ENCODE measurements around the gene ELFN2.
"Not testable (repeated sequence)": the region's sequence is repeated elsewhere in the genome, so short reads cannot be mapped to it uniquely, and the experiment has no call there.

ELFN2 gene

DNA sequence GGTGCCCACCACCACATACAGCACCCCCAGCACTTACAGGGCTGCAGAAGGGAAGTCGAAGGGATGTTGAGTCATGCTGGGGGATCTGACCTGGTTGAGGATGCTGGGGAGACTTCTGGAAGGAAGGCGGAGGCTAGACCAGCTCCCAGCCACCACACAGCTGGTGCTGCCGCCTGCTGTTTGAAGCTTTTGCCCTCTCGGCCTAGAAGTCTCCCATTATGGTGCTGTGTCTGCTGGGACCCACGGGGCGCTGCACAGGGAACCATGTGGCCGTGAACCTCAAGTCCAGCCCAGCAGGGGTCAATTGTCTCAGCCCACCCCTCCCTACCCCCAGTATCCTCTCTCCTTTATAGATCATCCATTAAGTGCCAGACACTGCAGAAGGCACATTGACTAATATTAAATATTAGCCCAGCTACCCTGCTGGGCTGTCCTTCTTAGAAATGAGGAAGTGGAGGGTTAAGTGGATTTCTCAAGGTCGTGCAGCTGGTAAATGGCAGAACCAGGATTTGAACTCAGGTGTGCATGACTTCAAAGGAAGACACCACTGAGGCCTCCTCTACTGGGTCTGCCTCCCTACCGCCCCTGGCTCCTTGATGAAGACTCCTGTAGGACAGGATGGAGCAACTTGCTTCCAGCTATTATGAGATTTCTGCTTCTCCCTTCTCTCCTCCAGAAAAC lies 95.3 kb downstream of the ELFN2 start:
- no peak for DNase-seq

DNA sequence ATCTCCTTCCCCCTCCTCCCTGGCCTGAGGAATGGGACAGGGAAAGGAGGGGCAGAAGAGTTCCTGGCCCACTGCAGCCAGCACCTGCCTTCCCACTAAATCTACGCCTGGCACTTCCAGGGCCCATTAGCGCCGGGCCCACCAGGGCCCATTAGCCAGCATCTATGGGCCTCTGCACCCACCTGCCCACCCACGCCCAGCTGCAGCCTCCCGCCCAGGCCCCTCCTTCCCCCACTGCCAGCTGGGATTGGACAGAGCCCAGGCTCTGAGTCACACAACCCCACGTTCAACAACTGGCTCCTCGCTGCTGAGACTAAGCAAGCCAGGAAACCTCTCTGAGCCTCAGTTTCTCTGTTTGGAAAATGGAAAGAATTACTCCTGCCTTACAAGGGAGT lies 96.2 kb downstream of the ELFN2 start:
- DNase-seq = no peak

DNA sequence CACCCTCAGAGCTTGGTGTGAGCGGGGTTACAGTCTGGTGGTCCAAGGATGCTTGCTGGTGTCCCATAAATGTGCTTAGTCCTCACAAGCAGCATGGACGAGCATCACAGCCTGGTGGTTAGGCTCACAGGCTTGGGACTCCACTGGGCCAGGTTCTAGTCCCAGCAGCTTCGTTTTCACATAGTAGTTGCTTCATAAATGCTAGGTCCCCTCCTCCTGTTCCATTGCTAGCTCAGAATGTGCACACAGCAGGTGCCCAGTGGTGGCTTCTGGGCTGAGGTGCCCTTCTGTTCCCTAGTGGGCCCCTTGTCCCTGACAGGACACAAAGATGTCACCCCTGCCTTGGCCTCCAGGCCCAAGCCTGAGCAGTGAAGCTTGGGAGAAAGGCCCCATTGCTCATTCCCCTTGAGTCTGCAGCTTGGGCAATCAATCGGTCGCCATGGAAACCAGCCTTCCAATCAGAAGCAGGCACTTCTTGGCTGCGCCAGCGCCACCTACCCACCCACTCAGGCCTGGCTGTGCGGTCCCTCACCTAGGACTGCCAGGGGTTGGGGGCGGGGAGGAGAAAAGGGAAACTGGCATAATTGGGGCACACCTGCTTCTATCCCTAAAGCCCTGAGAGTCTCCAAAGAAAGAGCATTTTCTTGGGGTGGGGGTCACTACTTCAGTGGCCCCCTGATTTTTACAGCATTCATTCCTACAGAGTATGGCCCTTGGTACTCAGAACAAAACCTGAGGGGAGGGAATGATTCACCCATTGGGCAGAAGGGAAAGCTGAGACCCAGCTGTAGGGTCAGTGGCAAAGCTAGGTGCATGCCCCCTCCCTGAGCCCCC lies 96.9 kb downstream of the ELFN2 start:
- peak in 1 of 6 experiments; percentile 7 for DNase-seq

DNA sequence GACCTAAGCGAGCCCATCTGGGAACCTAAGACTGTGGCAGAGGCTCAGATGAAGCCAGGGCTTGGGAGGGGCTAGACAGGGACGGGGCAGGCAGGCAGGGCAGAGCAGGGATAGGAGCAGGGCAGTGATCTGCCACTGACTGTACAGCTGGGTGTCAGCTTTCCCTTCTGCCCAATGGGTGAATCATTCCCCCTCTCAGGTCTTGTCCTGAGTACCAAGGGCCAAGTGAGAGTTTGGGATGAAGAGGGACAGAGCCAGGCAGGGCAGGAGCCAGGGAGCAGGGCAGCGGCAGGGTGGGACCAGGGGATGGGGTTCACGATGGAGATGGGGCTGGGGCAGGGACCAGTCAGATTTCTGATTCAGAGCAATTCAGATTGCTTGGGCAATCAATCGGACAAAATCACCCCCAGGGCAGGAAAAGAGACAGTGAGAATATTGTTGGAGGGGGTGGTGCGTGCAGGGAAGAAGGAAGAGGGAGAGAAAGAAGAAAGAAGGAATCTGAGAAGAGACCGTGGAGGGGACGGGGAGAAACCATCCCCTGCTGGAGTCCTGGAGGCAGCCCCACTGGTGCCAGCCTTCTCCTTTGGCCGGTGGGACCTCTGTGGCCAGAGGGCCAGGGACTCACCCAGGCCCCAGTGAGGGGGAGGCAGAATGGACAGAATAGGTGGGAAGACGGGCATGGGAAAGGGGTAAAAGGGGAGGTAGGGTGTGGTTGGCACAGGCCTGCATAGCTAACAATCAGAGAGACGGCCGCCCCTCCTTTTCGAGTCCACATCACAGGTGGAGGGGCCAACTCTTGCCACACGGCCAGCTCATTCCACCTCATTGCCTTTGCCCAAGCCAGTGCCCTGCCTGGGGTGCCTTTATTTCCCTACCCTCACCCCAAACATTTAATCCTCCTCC lies 97.8 kb downstream of the ELFN2 start:
- no peak for DNase-seq

DNA sequence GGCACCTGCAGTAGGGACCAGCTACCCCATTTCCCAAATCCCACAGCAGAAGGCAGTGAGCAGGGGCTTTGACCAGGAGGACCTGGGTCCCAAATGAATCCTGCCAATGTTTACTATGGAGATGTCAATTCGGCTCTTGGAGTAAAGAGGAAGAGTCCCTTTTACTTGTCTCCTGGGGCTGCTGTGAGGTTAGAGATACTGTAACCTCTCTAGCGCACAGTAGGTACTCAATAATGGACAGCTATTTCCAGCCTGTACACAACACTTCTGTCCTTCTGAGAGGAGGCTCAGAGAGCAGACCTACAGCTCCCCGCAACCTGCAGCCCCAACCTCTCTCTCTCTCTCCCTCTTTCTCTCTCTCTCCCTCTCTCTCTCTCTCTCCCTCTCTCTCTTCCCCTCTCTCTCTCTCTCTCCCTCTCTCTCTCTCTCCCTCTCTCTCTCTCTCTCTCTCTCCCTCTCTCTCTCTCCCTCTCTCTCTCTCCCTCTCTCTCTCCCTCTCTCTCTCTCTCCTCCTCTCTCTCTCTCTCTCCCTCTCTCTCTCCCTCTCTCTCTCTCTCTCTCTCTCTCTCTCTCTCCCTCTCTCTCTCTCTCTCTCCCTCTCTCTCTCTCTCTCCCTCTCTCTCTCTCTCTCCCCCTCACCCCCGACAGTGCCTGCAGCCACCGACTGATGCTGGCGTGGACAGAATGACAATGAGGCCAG lies 98.6 kb downstream of the ELFN2 start:
- DNase-seq = not testable (repeated sequence)

DNA sequence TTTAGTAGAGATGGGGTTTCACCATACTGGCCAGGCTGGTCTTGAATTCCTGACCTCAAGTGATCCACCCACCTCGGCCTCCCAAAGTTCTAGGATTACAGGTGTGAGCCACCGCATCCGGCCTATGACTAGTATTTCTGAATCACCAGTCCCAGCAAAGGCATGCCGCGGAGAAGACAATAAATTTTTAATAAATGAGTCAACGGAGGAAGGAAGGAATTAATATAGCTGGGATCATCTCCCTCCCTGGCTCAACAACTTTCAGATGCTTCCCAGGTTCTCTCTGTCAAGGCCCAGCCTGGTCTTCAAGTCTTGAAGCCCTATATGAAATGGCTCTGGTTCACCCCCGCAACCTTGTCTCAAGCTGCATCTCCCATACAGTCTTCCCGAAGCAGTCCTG lies 99.3 kb downstream of the ELFN2 start:
- no peak for DNase-seq

DNA sequence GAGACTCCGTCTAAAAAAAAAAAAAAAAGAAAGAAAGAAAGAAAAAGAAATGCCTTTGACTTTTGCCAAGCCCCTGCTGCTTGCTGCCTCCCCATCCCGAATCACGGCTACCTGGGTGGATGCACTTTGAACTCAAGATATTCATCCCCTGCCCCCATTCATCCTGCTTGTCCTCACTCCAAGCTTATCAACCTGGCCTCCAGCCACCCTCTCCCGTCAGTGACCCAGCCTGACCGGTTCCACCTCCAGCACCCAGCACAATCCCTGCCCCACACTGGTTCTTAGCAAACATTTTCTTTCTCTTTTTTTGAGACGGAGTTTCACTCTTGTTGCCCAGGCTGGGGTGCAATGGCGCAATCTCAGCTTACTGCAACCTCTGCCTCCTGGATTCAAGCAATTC lies 100.6 kb downstream of the ELFN2 start:
- DNase-seq = no peak

DNA sequence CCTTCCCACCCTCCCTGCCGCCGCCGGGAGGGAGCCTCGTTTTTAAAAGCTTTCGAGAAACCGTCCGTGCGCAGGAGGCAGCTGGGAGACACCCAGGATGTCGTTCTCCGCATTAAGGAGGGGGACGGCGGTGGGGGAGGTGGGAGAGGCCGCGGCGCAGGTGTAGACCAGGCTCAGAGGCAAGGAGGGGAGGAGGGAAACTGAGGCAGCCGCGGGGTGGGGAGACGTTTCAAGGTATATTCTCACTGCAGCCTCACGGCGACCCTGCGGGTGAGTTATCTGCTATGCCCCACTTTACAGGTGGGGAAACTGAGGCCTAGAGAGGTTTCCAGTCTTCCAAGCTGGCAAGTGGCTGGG lies 102.3 kb downstream of the ELFN2 start:
- DNase-seq = no peak

DNA sequence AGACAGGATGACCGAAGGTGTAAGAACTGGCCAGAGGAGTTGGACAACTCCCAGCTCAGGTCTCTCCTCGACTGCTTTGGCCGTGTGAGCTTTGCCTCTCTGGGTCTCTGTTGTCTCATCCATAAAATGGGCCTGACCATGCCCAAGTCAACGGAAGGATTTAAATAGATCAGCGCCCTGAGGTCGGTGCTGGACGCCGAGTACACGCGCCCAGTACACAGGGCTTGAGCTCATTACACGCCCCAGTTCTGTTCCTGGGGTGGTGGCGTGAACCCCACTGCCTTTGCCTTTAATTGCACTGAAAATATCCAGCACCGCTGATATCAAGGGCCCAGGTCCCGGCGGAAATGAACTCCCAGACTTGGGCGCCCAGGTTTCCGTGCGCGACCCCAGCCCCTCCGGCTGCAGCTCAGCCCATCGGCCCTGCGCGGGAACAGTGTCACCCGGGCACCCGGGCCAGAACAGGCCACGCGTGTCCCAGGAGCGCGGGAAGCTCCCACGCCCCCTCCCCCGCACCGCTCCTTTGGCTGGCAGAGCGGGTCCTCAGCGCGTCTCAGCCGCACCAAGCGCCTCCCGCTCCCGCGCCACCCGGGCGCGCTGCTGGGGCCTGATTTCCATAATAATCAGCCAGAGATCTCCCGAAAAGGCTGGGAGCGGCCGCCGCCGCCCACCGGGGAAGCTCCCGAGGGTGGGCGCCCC lies 102.8 kb downstream of the ELFN2 start:
- DNase-seq = no peak

DNA sequence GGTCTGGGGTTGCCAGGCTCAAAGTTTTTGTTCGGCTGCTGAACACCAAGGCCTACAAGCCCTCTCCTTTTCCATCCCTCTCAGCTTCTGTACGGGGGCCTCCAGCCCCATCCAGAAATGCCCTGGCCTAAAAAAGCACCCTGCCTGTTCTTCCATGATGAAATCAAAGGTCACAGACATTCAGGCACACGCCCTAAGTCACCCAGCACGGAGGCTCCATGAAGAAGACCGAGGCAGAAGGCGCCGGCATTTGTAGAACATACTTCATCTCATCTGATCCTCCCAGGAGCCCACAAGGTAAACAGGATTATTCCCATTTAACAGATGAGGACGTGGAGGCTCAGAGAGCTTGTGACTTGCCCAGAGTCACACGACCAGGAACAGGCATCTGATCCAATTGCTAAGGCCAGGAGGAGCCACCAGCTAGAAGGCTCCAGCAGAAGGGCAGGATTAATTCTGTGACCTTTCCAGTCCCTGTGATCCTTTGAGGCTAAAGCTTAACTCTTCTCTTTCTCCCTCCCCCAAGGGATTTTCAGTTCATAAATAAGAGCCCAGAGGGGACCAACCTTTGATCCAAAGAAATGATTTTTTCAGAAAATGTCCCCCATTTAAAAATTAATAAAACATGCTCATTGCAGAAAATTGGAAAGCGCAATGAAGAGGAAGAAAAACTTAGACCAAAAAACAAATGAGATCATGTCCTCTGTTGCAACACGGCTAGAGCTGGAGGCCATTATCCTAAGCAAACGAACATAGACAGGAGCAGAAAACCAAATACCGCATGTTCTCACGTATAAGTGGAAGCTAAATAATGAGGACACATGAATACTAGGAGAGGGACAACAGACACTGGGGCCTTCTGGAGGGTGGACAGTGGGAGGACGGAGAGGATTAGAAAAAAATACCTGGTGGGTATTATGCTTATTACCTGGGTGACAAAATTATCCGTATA lies 106.3 kb downstream of the ELFN2 start:
- no peak for DNase-seq

DNA sequence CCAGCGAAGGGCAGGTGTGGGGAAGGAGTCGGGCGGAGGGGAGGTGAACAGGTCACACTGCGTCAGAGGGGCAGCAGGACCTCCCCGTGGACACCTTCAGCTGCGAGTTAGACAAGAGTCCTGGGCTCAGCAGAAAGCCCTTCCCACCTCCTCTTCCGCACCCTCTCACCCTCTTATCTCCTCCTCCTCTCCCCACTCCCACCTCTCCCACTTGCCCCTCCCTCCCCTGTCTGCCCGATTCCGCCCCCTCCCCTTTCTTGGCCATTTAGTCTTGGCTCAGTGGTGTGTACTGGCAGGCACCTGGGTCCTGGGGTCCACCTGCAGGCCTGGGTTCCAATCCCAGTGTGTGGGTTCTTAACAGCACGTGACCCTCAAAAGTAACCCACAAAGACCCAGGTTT lies 107.8 kb downstream of the ELFN2 start:
- DNase-seq = no peak

DNA sequence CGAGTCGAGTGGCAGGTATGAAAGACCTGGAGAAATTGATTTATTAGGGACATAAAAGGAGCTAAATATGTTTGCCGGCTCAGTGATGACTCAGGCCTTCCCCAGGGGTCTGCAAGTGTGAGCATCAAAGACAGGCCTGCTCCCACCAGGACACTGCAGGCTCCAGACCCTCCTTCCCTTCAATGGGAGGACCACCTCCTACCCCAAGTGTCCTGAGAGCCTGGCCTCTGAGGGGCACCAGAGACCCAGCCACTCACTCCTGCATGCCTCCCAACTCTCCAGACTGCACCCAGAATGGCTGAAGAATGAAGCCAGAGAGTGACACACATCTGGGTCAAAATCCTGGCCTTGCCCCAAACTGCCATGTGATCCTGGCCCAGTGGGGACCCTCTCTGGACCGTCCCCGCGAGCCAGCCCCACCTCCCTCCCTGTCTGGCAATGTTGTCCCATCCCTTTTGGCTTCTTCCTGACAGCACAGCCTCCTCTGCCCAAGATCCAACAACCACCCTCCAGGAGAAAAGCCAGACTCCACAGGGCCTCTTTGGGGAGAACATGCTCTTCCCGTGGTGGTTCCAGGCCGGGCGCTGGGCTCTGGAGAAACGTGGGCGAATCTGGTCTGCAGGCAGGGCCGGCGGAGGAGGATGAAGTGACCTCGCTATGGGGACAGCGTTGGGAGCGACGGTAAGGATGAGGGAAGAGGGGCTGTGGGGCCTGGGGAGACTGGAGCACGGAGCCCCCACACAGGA lies 108.7 kb downstream of the ELFN2 start:
- DNase-seq = no peak
